ENCODE measurements around the gene ANGPT4.

ANGPT4 gene

GRCh38 chr20:916125-916799, at the start of gene ANGPT4:
TSS of gene ANGPT4 (minus strand) at chr20:916334. CDS start at chr20:916214, 120 bp downstream.
- H3K27ac ChIP-seq (ENCODE audit: low read depth, low read length) = no peak within 1 kb of the TSS
- H2AFZ ChIP-seq (ENCODE audit: low read length, unreplicated experiment) = no peak within 1 kb of the TSS
- H3K4me3 ChIP-seq (ENCODE audit: low read depth, low read length) = no peak within 1 kb of the TSS
- no peaks in the 10 kb centered on the region for H3K79me2 ChIP-seq (ENCODE audit: control insufficient read depth, insufficient read depth, low read length, unreplicated experiment)
- H3K27me3 ChIP-seq (ENCODE audit: insufficient read depth, low read length) = peaks cover 7% of the 10 kb centered on the region; the same call in 1 of the 2 replicates
- no peaks in the 10 kb centered on the region for H3K36me3 ChIP-seq (ENCODE audit: insufficient read depth, low read length)
- peaks cover 10% of the 10 kb centered on the region for H3K4me1 ChIP-seq (ENCODE audit: control insufficient read depth, insufficient read depth, low read length, unreplicated experiment)

- Histone ChIP-seq H3K27me3 (ENCODE audit: insufficient read depth, low read length) (peaks cover 82% of the 10 kb centered on the region), H3K4me3 (ENCODE audit: low read depth, low read length) (no peak overlapping the region), H2AFZ (ENCODE audit: low read length, unreplicated experiment) (no peak overlapping the region), H3K79me2 (ENCODE audit: control insufficient read depth, insufficient read depth, low read length, unreplicated experiment) (no peaks in the 10 kb centered on the region), H3K27ac (ENCODE audit: low read depth, low read length) (no peak overlapping the region), H3K4me1 (ENCODE audit: control insufficient read depth, insufficient read depth, low read length, unreplicated experiment) (no peaks in the 10 kb centered on the region), H3K36me3 (ENCODE audit: insufficient read depth, low read length) (no peaks in the 10 kb centered on the region)
Measured at GRCh38 chr20:963795-964194, 47.7 kb upstream of the ANGPT4 start.

- peaks cover 84% of the 10 kb centered on the region for H3K27me3 ChIP-seq (ENCODE audit: insufficient read depth, low read length)
- no peaks in the 10 kb centered on the region for H3K36me3 ChIP-seq (ENCODE audit: insufficient read depth, low read length)
- no peak overlapping the region for H2AFZ ChIP-seq (ENCODE audit: low read length, unreplicated experiment)
- H3K4me1 ChIP-seq (ENCODE audit: control insufficient read depth, insufficient read depth, low read length, unreplicated experiment) = no peaks in the 10 kb centered on the region
- no peak overlapping the region for H3K4me3 ChIP-seq (ENCODE audit: low read depth, low read length)
- no peak overlapping the region for H3K27ac ChIP-seq (ENCODE audit: low read depth, low read length)
- H3K79me2 ChIP-seq (ENCODE audit: control insufficient read depth, insufficient read depth, low read length, unreplicated experiment) = no peaks in the 10 kb centered on the region
Measured at GRCh38 chr20:962683-963082, 46.5 kb upstream of the ANGPT4 start.

GRCh38 chr20:962223-962622, 46.1 kb upstream of the ANGPT4 start:
- Histone ChIP-seq H2AFZ (ENCODE audit: low read length, unreplicated experiment) (no peak overlapping the region), H3K4me1 (ENCODE audit: control insufficient read depth, insufficient read depth, low read length, unreplicated experiment) (no peaks in the 10 kb centered on the region), H3K36me3 (ENCODE audit: insufficient read depth, low read length) (no peaks in the 10 kb centered on the region), H3K27me3 (ENCODE audit: insufficient read depth, low read length) (peaks cover 81% of the 10 kb centered on the region), H3K4me3 (ENCODE audit: low read depth, low read length) (no peak overlapping the region), H3K27ac (ENCODE audit: low read depth, low read length) (no peak overlapping the region), H3K79me2 (ENCODE audit: control insufficient read depth, insufficient read depth, low read length, unreplicated experiment) (no peaks in the 10 kb centered on the region)

GRCh38 chr20:961768-962167, 45.6 kb upstream of the ANGPT4 start:
- Histone ChIP-seq H3K36me3 (ENCODE audit: insufficient read depth, low read length) (no peaks in the 10 kb centered on the region), H3K79me2 (ENCODE audit: control insufficient read depth, insufficient read depth, low read length, unreplicated experiment) (no peaks in the 10 kb centered on the region), H3K4me1 (ENCODE audit: control insufficient read depth, insufficient read depth, low read length, unreplicated experiment) (no peaks in the 10 kb centered on the region), H3K4me3 (ENCODE audit: low read depth, low read length) (no peak overlapping the region), H2AFZ (ENCODE audit: low read length, unreplicated experiment) (no peak overlapping the region), H3K27me3 (ENCODE audit: insufficient read depth, low read length) (peaks cover 79% of the 10 kb centered on the region), H3K27ac (ENCODE audit: low read depth, low read length) (no peak overlapping the region)

- no peak overlapping the region for H3K27ac ChIP-seq (ENCODE audit: low read depth, low read length)
- H3K27me3 ChIP-seq (ENCODE audit: insufficient read depth, low read length) = peaks cover 73% of the 10 kb centered on the region
- no peaks in the 10 kb centered on the region for H3K36me3 ChIP-seq (ENCODE audit: insufficient read depth, low read length)
- H3K4me3 ChIP-seq (ENCODE audit: low read depth, low read length) = no peak overlapping the region
- H3K4me1 ChIP-seq (ENCODE audit: control insufficient read depth, insufficient read depth, low read length, unreplicated experiment) = no peaks in the 10 kb centered on the region
- H3K79me2 ChIP-seq (ENCODE audit: control insufficient read depth, insufficient read depth, low read length, unreplicated experiment) = no peaks in the 10 kb centered on the region
- H2AFZ ChIP-seq (ENCODE audit: low read length, unreplicated experiment) = no peak overlapping the region
Measured at GRCh38 chr20:959996-960615, 44.0 kb upstream of the ANGPT4 start.

- Histone ChIP-seq H2AFZ (ENCODE audit: low read length, unreplicated experiment) (no peak overlapping the region), H3K79me2 (ENCODE audit: control insufficient read depth, insufficient read depth, low read length, unreplicated experiment) (no peaks in the 10 kb centered on the region), H3K36me3 (ENCODE audit: insufficient read depth, low read length) (no peaks in the 10 kb centered on the region)
Measured at GRCh38 chr20:958936-959815, 43.0 kb upstream of the ANGPT4 start.

GRCh38 chr20:957544-957943, 41.4 kb upstream of the ANGPT4 start:
- H3K27ac ChIP-seq (ENCODE audit: low read depth, low read length) = no peak overlapping the region
- H3K79me2 ChIP-seq (ENCODE audit: control insufficient read depth, insufficient read depth, low read length, unreplicated experiment) = no peaks in the 10 kb centered on the region
- no peaks in the 10 kb centered on the region for H3K36me3 ChIP-seq (ENCODE audit: insufficient read depth, low read length)
- no peaks in the 10 kb centered on the region for H3K4me1 ChIP-seq (ENCODE audit: control insufficient read depth, insufficient read depth, low read length, unreplicated experiment)
- peaks cover 56% of the 10 kb centered on the region for H3K27me3 ChIP-seq (ENCODE audit: insufficient read depth, low read length)
- no peak overlapping the region for H2AFZ ChIP-seq (ENCODE audit: low read length, unreplicated experiment)
- H3K4me3 ChIP-seq (ENCODE audit: low read depth, low read length) = no peak overlapping the region

More at GRCh38 chr20:958936-959815, 43.0 kb upstream of the ANGPT4 start:
- no peak overlapping the region for H3K27ac ChIP-seq (ENCODE audit: low read depth, low read length)
- no peaks in the 10 kb centered on the region for H3K4me1 ChIP-seq (ENCODE audit: control insufficient read depth, insufficient read depth, low read length, unreplicated experiment)
- H3K27me3 ChIP-seq (ENCODE audit: insufficient read depth, low read length) = peaks cover 72% of the 10 kb centered on the region
- no peak overlapping the region for H3K4me3 ChIP-seq (ENCODE audit: low read depth, low read length)

- H3K4me1 ChIP-seq (ENCODE audit: control insufficient read depth, insufficient read depth, low read length, unreplicated experiment) = no peaks in the 10 kb centered on the region
- peaks cover 48% of the 10 kb centered on the region for H3K27me3 ChIP-seq (ENCODE audit: insufficient read depth, low read length)
- H2AFZ ChIP-seq (ENCODE audit: low read length, unreplicated experiment) = no peak overlapping the region
- no peaks in the 10 kb centered on the region for H3K36me3 ChIP-seq (ENCODE audit: insufficient read depth, low read length)
- H3K79me2 ChIP-seq (ENCODE audit: control insufficient read depth, insufficient read depth, low read length, unreplicated experiment) = no peaks in the 10 kb centered on the region
- H3K27ac ChIP-seq (ENCODE audit: low read depth, low read length) = no peak overlapping the region
- H3K4me3 ChIP-seq (ENCODE audit: low read depth, low read length) = no peak overlapping the region
Measured at GRCh38 chr20:956330-956951, 40.3 kb upstream of the ANGPT4 start.

GRCh38 chr20:955656-956055, 39.5 kb upstream of the ANGPT4 start:
- Histone ChIP-seq H3K4me3 (ENCODE audit: low read depth, low read length) (no peak overlapping the region), H3K27ac (ENCODE audit: low read depth, low read length) (no peak overlapping the region), H2AFZ (ENCODE audit: low read length, unreplicated experiment) (no peak overlapping the region), H3K27me3 (ENCODE audit: insufficient read depth, low read length) (peaks cover 46% of the 10 kb centered on the region), H3K4me1 (ENCODE audit: control insufficient read depth, insufficient read depth, low read length, unreplicated experiment) (no peaks in the 10 kb centered on the region), H3K36me3 (ENCODE audit: insufficient read depth, low read length) (no peaks in the 10 kb centered on the region), H3K79me2 (ENCODE audit: control insufficient read depth, insufficient read depth, low read length, unreplicated experiment) (no peaks in the 10 kb centered on the region)
